ENCODE data around the gene CDH23. TPM values are rescaled to one million over a fixed set of nuclear protein-coding genes. Genes with fewer than 3 reads are reported as not detected.

CDH23 gene
- polyA plus RNA-seq, 1 donor (not counting 4 experiments of a cell fraction or from before 2014, with no cell fraction given), result 0.01 TPM

- dilution Hi-C loops (cut with MboI; ENCODE audit: extremely low pct_ligation_motif_present, low sequenced_read_pairs), result no loop called here
- no peak overlapping the region for H2AFZ ChIP-seq (ENCODE audit: control insufficient read depth, low read length)
- H3K36me3 ChIP-seq (ENCODE audit: control insufficient read depth in 2 of 2, extremely low read depth in 1 of 2, insufficient read depth in 2 of 2, low read length in 2 of 2), result peaks cover 46 to 60% of the 10 kb centered on the region in 2 experiments
- no peaks in the 10 kb centered on the region for H3K27me3 ChIP-seq (ENCODE audit: control insufficient read depth, extremely low read depth, insufficient read depth, low read length)
- no peak overlapping the region for H3K27ac ChIP-seq (ENCODE audit: control insufficient read depth, insufficient read depth, low read length)
- no peak overlapping the region for H3K4me3 ChIP-seq (ENCODE audit: control insufficient read depth in 2 of 3, extremely low read depth in 1 of 3, insufficient read depth in 2 of 3, low read depth in 1 of 3, low read length in 3 of 3)
- no peaks in the 10 kb centered on the region for H3K9me3 ChIP-seq (ENCODE audit: control insufficient read depth, low read depth, low read length)
- DNase-seq (ENCODE audit: low read depth, low spot score) (no peak), FAIRE-seq (no peak)
- H3K4me1 ChIP-seq (ENCODE audit: control insufficient read depth, extremely low read depth, insufficient read depth, low read length), result no peaks in the 10 kb centered on the region
- H3K9me1 ChIP-seq (ENCODE audit: control insufficient read depth, extremely low read depth, insufficient read depth, low read length), result no peaks in the 10 kb centered on the region
- H3K4me2 ChIP-seq (ENCODE audit: control insufficient read depth, extremely low read depth, insufficient read depth, low read depth, low read length), result no peak overlapping the region
- H4K20me1 ChIP-seq (ENCODE audit: control insufficient read depth, extremely low read depth, insufficient read depth, low read length), result no peaks in the 10 kb centered on the region
- H3K79me2 ChIP-seq (ENCODE audit: control insufficient read depth, insufficient read depth, low read length), result no peaks in the 10 kb centered on the region
- TF ChIP-seq, protein P1, sequence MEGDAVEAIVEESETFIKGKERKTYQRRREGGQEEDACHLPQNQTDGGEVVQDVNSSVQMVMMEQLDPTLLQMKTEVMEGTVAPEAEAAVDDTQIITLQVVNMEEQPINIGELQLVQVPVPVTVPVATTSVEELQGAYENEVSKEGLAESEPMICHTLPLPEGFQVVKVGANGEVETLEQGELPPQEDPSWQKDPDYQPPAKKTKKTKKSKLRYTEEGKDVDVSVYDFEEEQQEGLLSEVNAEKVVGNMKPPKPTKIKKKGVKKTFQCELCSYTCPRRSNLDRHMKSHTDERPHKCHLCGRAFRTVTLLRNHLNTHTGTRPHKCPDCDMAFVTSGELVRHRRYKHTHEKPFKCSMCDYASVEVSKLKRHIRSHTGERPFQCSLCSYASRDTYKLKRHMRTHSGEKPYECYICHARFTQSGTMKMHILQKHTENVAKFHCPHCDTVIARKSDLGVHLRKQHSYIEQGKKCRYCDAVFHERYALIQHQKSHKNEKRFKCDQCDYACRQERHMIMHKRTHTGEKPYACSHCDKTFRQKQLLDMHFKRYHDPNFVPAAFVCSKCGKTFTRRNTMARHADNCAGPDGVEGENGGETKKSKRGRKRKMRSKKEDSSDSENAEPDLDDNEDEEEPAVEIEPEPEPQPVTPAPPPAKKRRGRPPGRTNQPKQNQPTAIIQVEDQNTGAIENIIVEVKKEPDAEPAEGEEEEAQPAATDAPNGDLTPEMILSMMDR (optimal IDR thresholded peaks at IDR 0.05 in 1 of 3, IDR thresholded peaks at IDR 0.05 in 1 of 3, conservative IDR thresholded peaks at IDR 0.05 in 1 of 3; ENCODE audit: extremely low read depth in 1 of 3, insufficient read depth in 2 of 3, low read length in 3 of 3), result no peak
- no peak for TF ChIP-seq EZH2 (IDR thresholded peaks at IDR 0.05; ENCODE audit: low read length)
- H3K9ac ChIP-seq (ENCODE audit: control insufficient read depth, extremely low read depth, insufficient read depth, low read length), result no peak overlapping the region
Measured at GRCh38 chr10:71816421-71816851, 419.7 kb downstream of the CDH23 start.

GRCh38 chr10:71816936-71817618, 420.4 kb downstream of the CDH23 start:
- H3K27ac ChIP-seq (ENCODE audit: control insufficient read depth, insufficient read depth, low read length), result no peak overlapping the region
- TF ChIP-seq EZH2 (IDR thresholded peaks at IDR 0.05; ENCODE audit: low read length), result no peak
- TF ChIP-seq, protein P1 (optimal IDR thresholded peaks at IDR 0.05 in 1 of 3, IDR thresholded peaks at IDR 0.05 in 1 of 3, conservative IDR thresholded peaks at IDR 0.05 in 1 of 3; ENCODE audit: extremely low read depth in 1 of 3, insufficient read depth in 2 of 3, low read length in 3 of 3), result no peak
- no peaks in the 10 kb centered on the region for H3K27me3 ChIP-seq (ENCODE audit: control insufficient read depth, extremely low read depth, insufficient read depth, low read length)
- H3K79me2 ChIP-seq (ENCODE audit: control insufficient read depth, insufficient read depth, low read length), result no peaks in the 10 kb centered on the region
- no peaks in the 10 kb centered on the region for H3K9me1 ChIP-seq (ENCODE audit: control insufficient read depth, extremely low read depth, insufficient read depth, low read length)
- H2AFZ ChIP-seq (ENCODE audit: control insufficient read depth, low read length), result no peak overlapping the region
- DNase-seq (ENCODE audit: low read depth, low spot score), result no peak
- H3K9ac ChIP-seq (ENCODE audit: control insufficient read depth, extremely low read depth, insufficient read depth, low read length), result no peak overlapping the region
- no peak for FAIRE-seq
- dilution Hi-C loops (cut with MboI; ENCODE audit: extremely low pct_ligation_motif_present, low sequenced_read_pairs), result no loop called here
- H3K4me2 ChIP-seq (ENCODE audit: control insufficient read depth, extremely low read depth, insufficient read depth, low read depth, low read length), result no peak overlapping the region
- H3K36me3 ChIP-seq (ENCODE audit: control insufficient read depth in 2 of 2, extremely low read depth in 1 of 2, insufficient read depth in 2 of 2, low read length in 2 of 2), result peaks cover 52 to 66% of the 10 kb centered on the region in 2 experiments
- H3K4me1 ChIP-seq (ENCODE audit: control insufficient read depth, extremely low read depth, insufficient read depth, low read length), result no peaks in the 10 kb centered on the region
- peaks cover 1% of the 10 kb centered on the region for H4K20me1 ChIP-seq (ENCODE audit: control insufficient read depth, extremely low read depth, insufficient read depth, low read length)
- H3K9me3 ChIP-seq (ENCODE audit: control insufficient read depth, low read depth, low read length), result no peaks in the 10 kb centered on the region
- no peak overlapping the region for H3K4me3 ChIP-seq (ENCODE audit: control insufficient read depth in 2 of 3, extremely low read depth in 1 of 3, insufficient read depth in 2 of 3, low read depth in 1 of 3, low read length in 3 of 3)
